CD4-positive, alpha-beta T cell treated with Interleukin-6 at 100 ng/mL for 8 hours (primary cell): ENCODE data around the gene MSI2.

Experiments used
- DNase-seq: peaks from one replicate; pipeline ENCODE4 v3.0.0-alpha.2; 2020; ENCODE audit warnings: mixed read lengths, low spot score

The MSI2 gene

DNA sequence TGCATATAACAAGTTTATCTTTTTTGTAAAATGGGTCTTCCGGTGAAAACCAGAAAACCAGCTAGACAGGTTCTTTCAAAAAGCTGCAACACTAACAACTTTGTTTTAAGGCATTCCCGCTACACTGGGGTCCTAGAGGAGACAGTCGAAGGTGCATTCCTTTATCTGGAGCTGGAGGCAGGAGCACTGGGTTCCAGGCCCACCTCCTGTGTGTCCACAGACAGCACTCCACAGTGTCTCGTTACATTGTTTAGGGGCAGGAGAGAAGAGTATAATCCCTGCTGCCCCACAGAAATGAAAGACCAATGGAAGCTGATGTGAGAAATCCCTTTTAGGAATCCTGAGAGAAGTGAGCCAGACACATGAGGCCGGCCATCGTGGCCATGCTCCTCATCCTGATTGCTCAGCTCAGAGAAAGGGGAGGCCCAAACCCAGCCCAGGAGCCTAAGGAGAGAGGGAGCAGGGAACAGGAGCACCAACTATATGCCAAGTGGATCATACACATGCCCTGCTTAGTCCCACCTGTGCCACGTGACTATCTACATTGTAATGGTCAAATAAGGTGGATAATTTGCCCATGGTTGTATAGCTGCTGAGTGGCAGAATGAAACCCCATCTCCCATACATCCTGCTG lies 429.3 kb downstream of the MSI2 start:
- DNase-seq, result no peak

DNA sequence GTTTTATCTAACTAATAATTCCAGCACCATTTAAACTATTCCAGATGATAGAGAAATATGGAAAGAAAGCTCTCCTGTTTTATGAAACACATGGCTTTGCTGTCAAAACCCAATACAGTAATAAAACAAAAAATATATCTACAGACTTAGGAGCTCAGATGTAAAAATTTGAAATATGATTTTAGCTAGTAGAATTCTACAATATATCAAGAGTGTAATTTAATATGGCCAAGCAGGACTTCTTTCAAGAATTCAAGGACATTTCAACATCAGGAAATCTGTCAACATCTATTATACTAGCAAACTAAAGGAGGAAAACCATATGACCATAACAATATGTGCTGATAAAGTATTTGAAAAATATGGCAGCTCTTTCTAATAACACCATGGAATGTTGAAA lies 431.3 kb downstream of the MSI2 start:
- DNase-seq, result no peak

- DNase-seq, result no peak
Measured at GRCh38 chr17:57689254-57689653, 432.9 kb downstream of the MSI2 start.

DNA sequence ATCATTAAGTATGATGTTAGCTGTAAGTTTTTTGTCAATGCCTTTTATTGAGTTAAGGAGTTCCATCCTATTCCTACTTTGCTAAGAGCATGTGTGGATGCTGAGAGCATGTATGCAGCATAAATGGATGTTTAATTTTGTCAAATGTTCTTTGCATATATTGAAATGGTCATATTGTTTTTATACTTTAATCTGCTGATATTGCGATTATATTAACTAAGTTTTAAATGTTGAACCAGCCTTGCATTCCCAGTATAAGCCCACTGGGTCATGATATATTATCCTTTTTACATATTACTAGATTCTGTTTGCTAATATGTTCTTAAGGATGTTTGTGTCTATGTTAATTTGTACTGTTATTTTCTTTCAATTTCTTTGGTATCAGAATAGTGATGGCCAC lies 435.6 kb downstream of the MSI2 start:
- no peak for DNase-seq

GRCh38 chr17:57692770-57693169 lies 436.4 kb downstream of the MSI2 start:
- no peak for DNase-seq

GRCh38 chr17:57694051-57694450 lies 437.7 kb downstream of the MSI2 start:
- no peak for DNase-seq

DNA sequence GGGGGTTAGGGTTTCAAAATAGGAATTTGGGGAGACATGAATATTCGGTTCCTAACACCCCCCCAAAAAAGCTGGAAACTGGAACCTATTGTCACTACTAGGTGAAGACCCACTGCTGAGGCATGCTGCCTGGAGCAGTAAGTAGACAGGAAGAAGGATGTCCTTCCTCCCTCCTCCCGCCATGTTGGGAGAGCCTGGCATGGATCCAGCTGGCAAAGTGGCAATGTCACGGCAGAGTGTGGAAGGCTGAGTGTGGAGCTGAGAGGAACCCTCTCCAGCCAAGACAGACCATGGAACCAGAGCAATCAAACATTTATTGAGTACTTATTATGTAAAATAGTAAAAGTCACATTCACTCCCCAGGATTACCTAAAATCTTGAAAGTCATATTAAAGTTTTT lies 439.7 kb downstream of the MSI2 start:
- no peak for DNase-seq

DNA sequence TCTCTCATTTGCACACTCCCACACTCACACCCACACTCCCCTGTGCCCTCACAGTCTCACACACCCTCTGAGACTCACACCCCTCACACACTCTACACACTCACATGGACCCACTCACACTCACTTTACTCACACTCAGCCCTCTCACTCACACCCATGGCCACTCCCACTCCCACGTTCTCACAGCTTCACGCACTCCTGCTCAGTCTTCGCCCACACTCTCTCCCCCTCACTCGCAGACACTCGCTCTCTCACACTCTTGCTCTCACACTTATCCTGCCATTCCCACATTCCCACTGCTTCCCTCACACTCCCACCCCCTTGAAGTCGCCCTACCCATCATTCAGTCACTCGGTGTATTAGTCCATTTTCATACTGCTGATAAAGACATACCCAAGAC lies 440.9 kb downstream of the MSI2 start:
- no peak for DNase-seq

GRCh38 chr17:57697891-57698711 lies 441.8 kb downstream of the MSI2 start:
- DNase-seq, result no peak

GRCh38 chr17:57699751-57700219 lies 443.5 kb downstream of the MSI2 start:
- no peak for DNase-seq

- DNase-seq, result no peak
Measured at GRCh38 chr17:57701124-57701523, 444.8 kb downstream of the MSI2 start.

GRCh38 chr17:57703273-57703672 lies 446.9 kb downstream of the MSI2 start:
- no peak for DNase-seq

GRCh38 chr17:57704448-57704847 lies 448.1 kb downstream of the MSI2 start:
- DNase-seq, result no peak

DNA sequence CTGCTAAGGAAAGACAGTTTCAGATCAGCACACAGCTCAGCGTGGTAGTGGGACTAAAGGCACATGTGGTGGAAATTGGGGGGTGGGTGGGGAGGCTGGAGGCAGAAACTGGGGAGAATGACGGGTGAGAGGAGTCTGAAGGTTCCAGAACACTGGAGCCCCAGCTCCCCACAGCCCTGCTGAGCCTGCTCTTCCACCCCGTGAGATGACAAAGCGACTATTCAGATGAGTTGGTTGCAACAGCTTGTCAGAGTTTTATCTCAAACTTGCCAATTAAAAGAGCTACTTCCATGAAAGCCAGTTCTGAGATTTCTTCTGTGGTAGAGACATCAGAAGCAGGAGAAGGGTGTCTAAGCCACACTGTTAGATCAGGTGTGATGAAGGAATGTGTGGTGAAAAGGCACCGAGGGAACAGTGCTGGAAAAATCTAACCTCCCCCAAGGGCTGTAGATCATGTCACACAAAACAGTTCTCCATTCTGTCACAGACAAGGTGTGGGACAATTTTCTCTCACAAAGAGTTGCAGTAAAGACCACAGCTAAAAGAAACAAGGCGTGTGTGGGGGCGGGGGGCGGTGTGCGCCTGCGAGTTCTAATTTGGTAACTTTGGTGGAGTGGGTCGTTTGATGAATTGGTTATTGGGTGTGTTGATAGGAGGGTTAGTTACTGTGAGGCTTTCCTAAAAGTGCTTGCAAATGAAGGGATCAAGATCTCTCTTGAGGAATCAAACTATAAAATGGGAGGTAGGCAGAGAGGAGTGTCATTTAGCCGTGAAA lies 449.8 kb downstream of the MSI2 start:
- DNase-seq, result no peak

- DNase-seq, result no peak
Measured at GRCh38 chr17:57706761-57707160, 450.4 kb downstream of the MSI2 start.

DNA sequence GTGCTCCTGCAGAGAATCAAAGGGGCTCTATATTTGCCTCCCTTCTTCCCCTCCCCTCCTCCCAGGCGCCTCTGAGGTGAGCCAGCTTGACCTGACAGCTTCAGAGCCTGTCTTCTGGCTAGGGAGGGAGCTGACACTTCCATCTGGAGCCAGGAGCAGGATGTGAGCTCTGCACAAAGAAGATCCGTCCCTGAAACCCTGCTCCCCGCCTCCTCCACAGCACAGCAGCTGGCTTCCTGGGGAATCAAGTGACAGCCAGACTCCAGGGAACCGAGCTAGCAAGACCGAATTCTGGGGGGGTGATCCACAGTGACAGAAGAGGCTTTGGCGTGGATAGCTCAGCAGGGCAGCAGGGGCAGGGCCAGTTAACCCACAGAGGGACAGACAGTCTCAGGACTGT lies 451.6 kb downstream of the MSI2 start:
- DNase-seq, result no peak

DNA sequence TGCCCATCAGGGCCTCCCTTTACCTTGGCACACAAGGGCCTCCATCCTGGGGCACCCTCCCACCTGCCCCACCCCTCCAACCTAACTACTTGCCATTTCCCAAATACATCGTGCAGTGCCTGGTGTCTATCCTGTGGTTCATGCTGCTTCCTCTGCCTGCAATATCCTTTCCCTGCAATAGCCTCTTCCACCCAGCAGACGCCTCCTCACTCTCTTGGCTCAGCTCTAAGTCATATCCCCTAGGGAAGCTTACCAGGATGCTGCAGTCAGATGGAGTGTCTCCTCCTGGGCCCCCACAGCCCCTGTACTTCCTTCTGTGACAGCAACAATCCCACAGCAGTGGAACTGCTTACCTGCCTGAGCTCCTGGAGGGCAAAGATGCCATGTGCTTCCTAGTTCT lies 452.1 kb downstream of the MSI2 start:
- no peak for DNase-seq

DNA sequence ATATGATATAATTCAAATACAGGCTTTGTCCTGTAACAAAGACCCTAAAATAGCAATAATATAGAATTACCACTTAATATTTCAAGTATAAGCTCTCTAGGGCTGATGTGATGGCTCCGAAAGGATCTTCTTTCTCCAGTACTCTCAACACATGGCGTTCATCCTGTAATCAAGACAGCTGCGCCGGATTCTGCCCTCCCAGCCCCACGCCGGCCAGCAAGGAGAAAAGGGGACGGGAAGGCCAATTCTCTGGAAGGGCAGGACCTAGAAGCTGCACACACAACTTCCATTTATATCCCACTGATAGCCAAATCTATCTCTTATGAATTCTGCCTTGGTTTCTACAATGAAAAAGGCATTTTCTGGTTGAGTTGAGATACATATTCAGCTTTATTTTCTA lies 456.8 kb downstream of the MSI2 start:
- DNase-seq, result no peak

DNA sequence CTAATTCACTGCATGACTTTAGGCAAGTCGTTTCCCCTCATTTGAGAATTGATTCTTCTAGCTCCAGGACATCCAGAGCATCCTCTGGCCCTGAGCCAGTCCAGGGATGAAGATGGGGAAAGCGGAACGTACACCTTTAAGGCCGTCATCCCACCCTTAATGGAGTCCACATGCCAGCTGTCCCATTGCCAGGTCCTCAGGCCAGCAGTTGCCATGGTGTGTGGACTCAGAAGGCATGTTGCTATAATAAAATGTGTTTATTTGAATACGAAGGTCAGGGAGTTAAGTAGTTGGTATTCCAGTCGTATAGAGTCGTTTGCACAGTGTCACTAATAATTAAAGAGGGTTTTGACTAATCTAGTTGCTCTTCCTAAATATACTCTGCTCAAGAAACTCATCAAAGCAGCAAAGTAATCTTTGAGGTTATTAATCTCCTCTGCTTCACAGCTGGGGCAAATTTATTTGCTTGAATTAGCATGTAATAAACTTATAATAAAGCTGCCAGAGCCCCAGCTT lies 458.4 kb downstream of the MSI2 start:
- DNase-seq, result no peak

GRCh38 chr17:57715981-57716380 lies 459.7 kb downstream of the MSI2 start:
- DNase-seq, result no peak

DNA sequence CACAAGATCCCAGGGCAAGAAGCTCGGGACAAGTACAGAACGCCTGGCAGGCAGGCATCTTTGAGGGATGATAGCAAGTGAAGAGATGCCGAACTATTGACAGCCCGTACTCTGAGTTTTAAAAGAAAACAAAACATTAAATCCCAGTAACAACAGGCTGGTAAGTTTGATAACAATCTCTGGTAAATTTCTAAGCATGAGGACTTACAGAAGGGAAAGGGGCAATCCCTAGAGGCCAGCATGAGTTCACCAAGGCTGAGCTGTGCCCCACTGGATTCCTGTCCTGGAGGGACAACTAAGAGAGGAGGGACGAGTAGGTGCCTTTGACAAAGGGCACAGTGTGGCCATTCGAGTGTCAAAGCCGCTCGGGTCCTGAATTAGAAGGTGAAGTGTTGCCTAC lies 462.6 kb downstream of the MSI2 start:
- no peak for DNase-seq

DNA sequence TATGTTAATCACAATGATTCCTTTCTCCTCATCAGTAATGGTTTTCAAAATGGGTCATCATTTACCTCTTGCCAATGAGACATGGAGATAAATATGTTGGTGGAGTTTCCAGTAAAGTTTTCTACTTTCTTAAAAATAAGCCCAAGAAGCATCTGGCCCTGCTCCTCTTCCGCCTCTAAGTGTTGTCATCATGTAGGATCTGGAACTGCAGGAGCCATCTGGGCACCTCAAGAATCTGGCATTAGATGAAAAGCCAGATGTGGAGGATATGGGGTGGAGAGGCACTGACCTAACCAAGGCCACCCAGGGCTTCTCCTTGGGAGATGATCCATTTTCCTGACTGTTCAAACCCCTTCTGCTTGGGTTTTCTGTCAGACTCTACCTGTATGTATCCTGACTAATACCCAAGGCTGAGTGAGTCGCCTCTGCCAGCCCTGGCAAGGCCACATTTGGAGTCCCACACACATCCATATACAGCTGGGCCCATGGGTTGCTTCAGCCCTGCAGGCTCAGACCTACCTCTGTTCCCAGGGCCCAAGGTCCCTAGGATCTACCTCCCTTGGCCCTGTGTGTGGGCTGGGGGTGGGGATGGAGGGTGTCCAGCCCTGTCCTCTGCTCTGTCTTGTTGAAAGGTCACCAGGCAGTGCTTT lies 464.2 kb downstream of the MSI2 start:
- DNase-seq, result no peak
